VCaP (cell line): Measurements from ENCODE around the gene SOX4.
"Not testable (repeated sequence)": the region's sequence is repeated elsewhere in the genome, so short reads cannot be mapped to it uniquely, and the experiment has no call there.

Source experiments
- H3K27ac ChIP-seq: fragments of 450-650 bp; 2 replicates; pipeline ENCODE4 v1.5.1; 2017
- TF ChIP-seq, protein P1 (sequence below): fragments of 450-650 bp; conservative IDR thresholded peaks from 2 replicates; pipeline ENCODE4 v1.5.1; 2017; ENCODE audit warnings: mild to moderate bottlenecking, moderate library complexity

The SOX4 gene

GRCh38 chr6:21593412-21593926, at the start of gene SOX4:
TSS of gene SOX4 (plus strand) at chr6:21593751. CDS start at chr6:21594535, 784 bp downstream.
- peak within 1 kb of the TSS; percentile 98 for H3K27ac ChIP-seq
- TF ChIP-seq, protein P1, sequence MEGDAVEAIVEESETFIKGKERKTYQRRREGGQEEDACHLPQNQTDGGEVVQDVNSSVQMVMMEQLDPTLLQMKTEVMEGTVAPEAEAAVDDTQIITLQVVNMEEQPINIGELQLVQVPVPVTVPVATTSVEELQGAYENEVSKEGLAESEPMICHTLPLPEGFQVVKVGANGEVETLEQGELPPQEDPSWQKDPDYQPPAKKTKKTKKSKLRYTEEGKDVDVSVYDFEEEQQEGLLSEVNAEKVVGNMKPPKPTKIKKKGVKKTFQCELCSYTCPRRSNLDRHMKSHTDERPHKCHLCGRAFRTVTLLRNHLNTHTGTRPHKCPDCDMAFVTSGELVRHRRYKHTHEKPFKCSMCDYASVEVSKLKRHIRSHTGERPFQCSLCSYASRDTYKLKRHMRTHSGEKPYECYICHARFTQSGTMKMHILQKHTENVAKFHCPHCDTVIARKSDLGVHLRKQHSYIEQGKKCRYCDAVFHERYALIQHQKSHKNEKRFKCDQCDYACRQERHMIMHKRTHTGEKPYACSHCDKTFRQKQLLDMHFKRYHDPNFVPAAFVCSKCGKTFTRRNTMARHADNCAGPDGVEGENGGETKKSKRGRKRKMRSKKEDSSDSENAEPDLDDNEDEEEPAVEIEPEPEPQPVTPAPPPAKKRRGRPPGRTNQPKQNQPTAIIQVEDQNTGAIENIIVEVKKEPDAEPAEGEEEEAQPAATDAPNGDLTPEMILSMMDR, result no peak

- H3K27ac ChIP-seq, result not testable (repeated sequence)
Observed at GRCh38 chr6:21552286-21552685, 41.3 kb upstream of the SOX4 start.

DNA sequence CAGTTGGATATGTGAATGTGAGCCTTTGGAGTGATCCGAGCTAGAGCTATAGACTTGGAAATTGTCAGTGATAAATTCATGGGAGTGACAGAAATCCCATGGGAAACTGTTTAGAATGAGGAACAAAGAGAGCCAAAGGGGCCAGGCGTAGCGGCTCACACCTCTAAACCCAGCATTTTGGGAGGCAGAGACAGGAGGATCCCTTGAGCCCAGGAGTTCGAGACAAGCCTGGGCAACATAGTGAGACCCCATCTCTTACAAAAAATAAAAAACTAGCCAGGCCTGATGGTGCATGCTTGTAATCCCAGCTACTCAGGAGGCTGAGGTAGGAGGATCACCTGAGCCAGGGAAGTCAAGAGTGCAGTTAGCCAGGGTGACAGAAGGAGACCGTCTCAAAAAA, 39.3 kb upstream of the SOX4 start:
- TF ChIP-seq, protein P1, result no peak
- peak overlapping the region; percentile 96 for H3K27ac ChIP-seq

DNA sequence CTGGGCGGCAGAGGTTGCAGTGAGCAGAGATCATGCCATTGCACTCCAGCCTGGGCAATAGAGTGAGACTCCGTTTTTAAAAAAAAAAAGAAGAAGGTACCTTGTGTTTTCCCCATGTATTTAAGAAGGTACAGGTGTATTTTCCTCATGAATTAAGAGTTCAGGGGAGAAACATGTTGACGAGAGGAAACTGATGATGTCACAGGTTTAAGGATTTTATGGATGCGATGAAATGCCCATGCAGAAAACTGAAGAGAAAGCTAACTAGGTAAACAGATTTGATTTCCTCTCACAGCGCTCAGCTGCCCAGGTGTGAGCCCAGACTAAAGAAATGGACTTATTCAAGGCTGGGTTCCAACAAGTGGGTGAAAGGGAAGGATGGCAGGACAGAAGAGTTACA, 38.4 kb upstream of the SOX4 start:
- peak overlapping the region; percentile 96 for H3K27ac ChIP-seq
- TF ChIP-seq, protein P1, result no peak

DNA sequence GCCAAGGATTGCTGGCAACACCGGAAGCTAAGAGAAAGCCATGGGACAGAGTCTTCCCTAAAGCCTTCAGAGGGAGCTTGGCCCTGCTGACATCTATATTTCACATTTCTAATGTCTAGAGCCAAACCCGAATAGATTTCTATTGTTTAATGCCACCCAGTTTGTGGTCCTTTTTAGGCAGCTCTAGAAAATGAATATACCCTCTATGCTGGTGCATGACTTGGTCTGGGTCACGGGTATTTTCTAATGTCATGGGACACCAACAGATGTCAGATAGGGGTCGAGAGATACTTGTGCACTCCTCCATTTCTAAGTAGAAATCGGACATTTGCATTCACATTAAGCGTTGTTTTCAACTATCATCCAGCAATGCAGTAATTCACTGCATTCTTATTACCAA, 37.0 kb upstream of the SOX4 start:
- peak overlapping the region; percentile 96 for H3K27ac ChIP-seq

DNA sequence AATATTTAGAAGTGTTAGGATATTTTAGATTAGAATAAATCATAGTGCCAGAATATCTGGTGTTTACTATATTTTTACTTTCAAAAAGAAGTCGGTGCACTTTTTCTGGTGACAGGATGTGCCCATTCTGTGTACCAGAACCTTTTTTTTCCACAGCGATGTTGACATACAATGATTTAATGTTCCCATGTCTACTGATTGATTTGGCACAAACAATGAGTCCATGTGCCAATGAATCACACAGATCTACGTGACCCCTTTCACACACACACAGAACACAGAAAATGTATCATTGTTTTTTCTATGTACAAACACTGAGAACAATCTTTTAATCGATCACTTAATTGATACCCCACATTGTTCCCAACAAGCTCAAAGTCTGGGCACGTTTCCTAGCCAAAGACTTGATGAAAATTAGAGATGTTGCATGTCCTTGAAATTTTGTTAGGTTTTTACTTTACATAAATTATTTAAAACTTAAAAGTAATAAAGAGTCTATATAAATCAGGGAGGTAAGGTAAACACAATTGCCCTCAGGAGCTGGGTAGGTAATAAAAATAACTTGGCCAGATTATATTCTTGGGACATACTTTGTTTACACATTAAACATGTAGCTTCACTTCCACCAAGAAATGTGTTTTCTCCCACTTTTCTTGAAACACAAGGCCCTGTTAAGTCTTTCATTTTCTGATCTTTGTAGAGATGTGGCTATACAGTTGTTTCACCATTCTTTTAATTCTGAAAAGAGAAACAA, 36.4 kb upstream of the SOX4 start:
- TF ChIP-seq, protein P1, result no peak
- peak overlapping the region; percentile 96 for H3K27ac ChIP-seq

More for the DNA sequence above, 37.0 kb upstream of the SOX4 start:
- TF ChIP-seq, protein P1, result no peak

DNA sequence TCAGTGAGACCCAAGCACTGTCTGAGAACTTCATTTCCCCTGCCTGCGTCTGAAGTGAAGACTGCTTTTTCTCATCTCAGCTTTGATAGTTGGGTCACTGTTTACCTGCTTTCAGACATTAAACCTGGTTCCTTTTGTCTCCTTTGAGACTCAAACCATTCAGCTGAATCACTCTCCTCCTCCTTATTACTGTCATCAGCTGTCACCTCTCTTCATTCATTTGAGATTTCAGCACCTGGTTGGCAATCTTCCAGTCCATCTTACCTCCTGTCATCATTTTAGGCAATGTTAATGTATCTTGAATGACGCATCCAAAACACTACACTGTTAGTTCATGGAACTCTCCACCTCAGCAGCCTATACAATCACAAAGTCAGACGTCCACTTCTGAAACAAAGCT, 34.3 kb upstream of the SOX4 start:
- TF ChIP-seq, protein P1, result no peak
- peak overlapping the region; percentile 96 for H3K27ac ChIP-seq

DNA sequence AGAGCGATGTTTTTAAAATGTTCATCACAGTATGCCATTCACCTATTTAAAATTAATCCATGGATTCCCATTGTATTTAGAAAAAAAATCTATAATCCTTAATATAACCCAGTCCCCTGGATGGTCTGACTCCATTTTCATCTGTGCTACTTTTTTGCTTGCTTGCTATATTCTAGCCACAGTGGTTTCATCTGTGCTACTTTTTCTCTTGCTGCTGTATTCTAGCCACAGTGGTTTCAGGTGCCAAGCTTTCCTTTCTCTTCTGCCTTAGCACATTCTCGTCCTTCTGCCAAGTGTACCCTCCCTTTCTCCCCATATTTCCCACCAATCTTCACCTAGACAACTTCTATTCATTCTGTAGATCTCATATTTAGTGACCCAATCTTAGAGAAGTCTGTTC, 33.3 kb upstream of the SOX4 start:
- peak overlapping the region; percentile 96 for H3K27ac ChIP-seq
- TF ChIP-seq, protein P1, result no peak
